Uterus (tissue), 2 donors: Measurements from ENCODE around the gene PMEPA1.

Source experiments
- POLR2A ChIP-seq, 2 donors: fragments of 450-650 bp; IDR thresholded peaks; one replicate each; pipeline ENCODE4 v1.6.1; 2016; ENCODE audit warnings: antibody characterized with exemption in 2 of 2, mild to moderate bottlenecking in 1 of 2, moderate library complexity in 1 of 2
- TF ChIP-seq, protein P1 (sequence below), 4 experiments: fragments of 200-600 bp in 2 of 4; fragments of 450-650 bp in 2 of 4; sonication (generic) in 2 of 4; IDR thresholded peaks; one replicate each; pipeline ENCODE4 v1.5.1; 2016 to 2019; ENCODE audit warnings: antibody characterized with exemption in 4 of 4, mild to moderate bottlenecking in 2 of 4, moderate library complexity in 1 of 4

DNA sequence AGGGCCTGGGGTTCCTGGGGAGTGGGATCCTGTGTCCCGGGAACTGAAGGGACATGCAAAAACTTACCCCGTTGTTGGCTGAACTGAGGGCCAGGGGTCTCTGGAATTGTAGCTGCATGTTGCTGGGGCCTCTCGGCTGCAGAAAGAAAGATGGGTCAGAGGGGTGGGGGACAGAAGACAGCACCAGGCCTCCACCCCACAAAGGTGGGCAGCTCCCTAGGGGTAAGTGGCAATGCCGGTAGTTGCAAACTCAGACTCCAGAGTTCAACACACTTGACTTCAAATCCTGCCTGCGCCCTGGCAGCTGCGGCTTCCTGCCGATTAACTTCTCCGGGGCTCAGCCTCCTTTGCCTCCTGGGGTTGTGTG, 94.4 kb downstream of the PMEPA1 start:
- TF ChIP-seq, protein P1, sequence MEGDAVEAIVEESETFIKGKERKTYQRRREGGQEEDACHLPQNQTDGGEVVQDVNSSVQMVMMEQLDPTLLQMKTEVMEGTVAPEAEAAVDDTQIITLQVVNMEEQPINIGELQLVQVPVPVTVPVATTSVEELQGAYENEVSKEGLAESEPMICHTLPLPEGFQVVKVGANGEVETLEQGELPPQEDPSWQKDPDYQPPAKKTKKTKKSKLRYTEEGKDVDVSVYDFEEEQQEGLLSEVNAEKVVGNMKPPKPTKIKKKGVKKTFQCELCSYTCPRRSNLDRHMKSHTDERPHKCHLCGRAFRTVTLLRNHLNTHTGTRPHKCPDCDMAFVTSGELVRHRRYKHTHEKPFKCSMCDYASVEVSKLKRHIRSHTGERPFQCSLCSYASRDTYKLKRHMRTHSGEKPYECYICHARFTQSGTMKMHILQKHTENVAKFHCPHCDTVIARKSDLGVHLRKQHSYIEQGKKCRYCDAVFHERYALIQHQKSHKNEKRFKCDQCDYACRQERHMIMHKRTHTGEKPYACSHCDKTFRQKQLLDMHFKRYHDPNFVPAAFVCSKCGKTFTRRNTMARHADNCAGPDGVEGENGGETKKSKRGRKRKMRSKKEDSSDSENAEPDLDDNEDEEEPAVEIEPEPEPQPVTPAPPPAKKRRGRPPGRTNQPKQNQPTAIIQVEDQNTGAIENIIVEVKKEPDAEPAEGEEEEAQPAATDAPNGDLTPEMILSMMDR (IDR thresholded peaks at IDR 0.05) = no peak
- no peak for TF ChIP-seq POLR2A (IDR thresholded peaks at IDR 0.05)
